Measurements from ENCODE around the gene PLXDC1. TPM values are rescaled to one million over a fixed set of nuclear protein-coding genes. Genes with fewer than 3 reads are reported as not detected.

PLXDC1 gene
- total RNA-seq, 1 donor from 2014 or later, result 12.2 TPM

DNA sequence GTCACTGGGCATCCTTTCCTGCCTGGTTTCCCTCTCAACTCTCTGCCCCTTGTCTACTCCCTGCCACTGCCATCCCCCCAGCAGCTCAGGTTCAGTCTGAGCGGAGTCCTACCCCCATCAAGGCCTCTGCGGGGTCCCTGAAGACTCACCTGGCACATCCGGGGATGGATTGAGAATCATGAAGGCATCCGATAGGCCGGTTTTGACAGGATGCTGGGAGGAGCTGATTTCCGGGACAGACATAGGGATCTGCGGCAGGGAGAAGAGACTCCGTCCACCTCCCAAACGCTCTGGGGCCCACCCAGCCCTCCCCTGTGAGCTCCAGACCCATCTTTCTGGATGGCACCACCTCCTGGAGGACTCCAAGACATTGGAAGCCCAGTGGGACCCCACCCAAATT, 45.7 kb downstream of the PLXDC1 start:
- Histone ChIP-seq H3K27ac (replicated peaks) (no peak overlapping the region), H3K36me3 (no peaks in the 10 kb centered on the region), H3K9me3 (replicated peaks) (no peaks in the 10 kb centered on the region), H3K27me3 (ENCODE audit: low read depth) (peaks cover 21% of the 10 kb centered on the region), H3K4me3 (no peak overlapping the region), H3K4me1 (peaks cover 17% of the 10 kb centered on the region)
- no peak for DNase-seq
- TF ChIP-seq, protein P1, sequence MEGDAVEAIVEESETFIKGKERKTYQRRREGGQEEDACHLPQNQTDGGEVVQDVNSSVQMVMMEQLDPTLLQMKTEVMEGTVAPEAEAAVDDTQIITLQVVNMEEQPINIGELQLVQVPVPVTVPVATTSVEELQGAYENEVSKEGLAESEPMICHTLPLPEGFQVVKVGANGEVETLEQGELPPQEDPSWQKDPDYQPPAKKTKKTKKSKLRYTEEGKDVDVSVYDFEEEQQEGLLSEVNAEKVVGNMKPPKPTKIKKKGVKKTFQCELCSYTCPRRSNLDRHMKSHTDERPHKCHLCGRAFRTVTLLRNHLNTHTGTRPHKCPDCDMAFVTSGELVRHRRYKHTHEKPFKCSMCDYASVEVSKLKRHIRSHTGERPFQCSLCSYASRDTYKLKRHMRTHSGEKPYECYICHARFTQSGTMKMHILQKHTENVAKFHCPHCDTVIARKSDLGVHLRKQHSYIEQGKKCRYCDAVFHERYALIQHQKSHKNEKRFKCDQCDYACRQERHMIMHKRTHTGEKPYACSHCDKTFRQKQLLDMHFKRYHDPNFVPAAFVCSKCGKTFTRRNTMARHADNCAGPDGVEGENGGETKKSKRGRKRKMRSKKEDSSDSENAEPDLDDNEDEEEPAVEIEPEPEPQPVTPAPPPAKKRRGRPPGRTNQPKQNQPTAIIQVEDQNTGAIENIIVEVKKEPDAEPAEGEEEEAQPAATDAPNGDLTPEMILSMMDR (IDR thresholded peaks at IDR 0.05; ENCODE audit: borderline replicate concordance), result no peak
- intact Hi-C loops (cut with micrococcal nuclease), result no loop called here

DNA sequence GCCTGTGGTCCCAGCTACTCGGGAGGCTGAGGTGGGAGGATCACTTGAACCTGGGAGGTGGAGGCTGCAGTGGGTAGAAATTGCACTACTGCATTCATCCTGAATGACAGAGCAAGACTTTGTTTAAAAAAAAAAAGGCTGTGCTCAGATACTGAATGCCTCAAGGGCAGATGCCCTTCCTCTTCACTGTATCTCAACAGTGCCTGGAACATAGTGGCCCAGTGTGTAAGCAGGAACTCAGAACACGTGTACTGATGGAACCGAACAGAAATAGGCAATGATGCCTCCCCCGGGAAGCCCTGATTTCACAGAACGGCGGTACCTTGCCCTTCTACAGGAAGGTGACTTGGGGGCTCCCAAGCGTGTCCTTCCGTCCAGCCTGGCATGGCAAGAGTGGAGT, 46.8 kb downstream of the PLXDC1 start:
- H3K4me1 ChIP-seq, result peaks cover 22% of the 10 kb centered on the region
- H3K27ac ChIP-seq (replicated peaks), result peak overlapping the region; percentile 36
- H3K4me3 ChIP-seq, result no peak overlapping the region
- H3K27me3 ChIP-seq (ENCODE audit: low read depth), result peaks cover 21% of the 10 kb centered on the region
- TF ChIP-seq, protein P1 (IDR thresholded peaks at IDR 0.05; ENCODE audit: borderline replicate concordance), result no peak
- H3K9me3 ChIP-seq (replicated peaks), result no peaks in the 10 kb centered on the region
- H3K36me3 ChIP-seq, result no peaks in the 10 kb centered on the region
- no peak for DNase-seq
- intact Hi-C loops (cut with micrococcal nuclease), result no loop called here

DNA sequence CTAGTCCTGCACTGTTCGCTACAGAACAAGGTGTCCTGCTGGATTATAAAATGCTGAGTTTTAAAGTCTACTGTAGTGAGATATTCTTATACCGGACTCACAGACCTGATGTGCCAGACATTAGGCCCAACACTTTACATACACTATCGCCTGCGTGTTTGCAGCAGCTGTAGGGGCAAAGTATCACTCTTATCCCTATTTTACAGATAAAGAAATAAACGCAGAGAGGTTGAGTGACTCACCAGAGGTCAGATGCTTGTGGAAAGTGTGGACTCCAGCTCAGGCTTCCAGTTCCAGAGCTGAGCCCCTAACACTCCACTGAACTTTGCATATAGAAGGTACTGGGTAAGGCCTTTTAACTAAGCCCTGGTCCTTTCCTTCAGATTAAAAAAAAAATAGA, 47.4 kb downstream of the PLXDC1 start:
- Histone ChIP-seq H3K36me3 (no peaks in the 10 kb centered on the region), H3K4me3 (no peak overlapping the region), H3K4me1 (peaks cover 28% of the 10 kb centered on the region), H3K27ac (replicated peaks) (peak overlapping the region; percentile 36), H3K27me3 (ENCODE audit: low read depth) (peaks cover 20% of the 10 kb centered on the region), H3K9me3 (replicated peaks) (no peaks in the 10 kb centered on the region)
- no peak for DNase-seq
- intact Hi-C loops (cut with micrococcal nuclease), result no loop called here
- TF ChIP-seq, protein P1 (IDR thresholded peaks at IDR 0.05; ENCODE audit: borderline replicate concordance), result no peak

DNA sequence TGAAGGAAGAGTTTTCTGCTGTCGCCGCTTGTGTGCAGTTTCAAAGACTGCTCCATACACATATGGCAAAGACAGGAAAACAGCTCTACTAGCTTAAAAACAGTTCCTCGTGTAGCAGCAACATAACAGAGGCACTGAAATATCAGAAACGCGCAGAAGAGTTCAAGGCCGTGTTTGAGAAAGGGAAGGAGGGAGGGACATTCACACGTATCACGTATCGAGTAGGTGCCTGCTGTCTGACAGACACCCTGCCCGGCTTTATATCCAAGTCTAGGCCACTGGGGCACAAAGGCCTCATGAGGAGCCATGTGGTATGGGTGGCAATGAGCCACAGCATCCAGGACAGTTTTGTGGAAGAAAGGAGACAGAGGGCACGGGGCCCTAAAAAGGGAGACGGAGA, 50.3 kb downstream of the PLXDC1 start:
- TF ChIP-seq, protein P1 (IDR thresholded peaks at IDR 0.05; ENCODE audit: borderline replicate concordance), result no peak
- Histone ChIP-seq H3K27ac (replicated peaks) (peak overlapping the region; percentile 82), H3K36me3 (no peaks in the 10 kb centered on the region), H3K4me1 (peaks cover 55% of the 10 kb centered on the region), H3K4me3 (no peak overlapping the region), H3K9me3 (replicated peaks) (no peaks in the 10 kb centered on the region), H3K27me3 (ENCODE audit: low read depth) (peaks cover 20% of the 10 kb centered on the region)
- intact Hi-C loops (cut with micrococcal nuclease), result no loop called here
- no peak for DNase-seq

- Histone ChIP-seq H3K36me3 (no peaks in the 10 kb centered on the region), H3K4me1 (peaks cover 61% of the 10 kb centered on the region), H3K9me3 (replicated peaks) (no peaks in the 10 kb centered on the region), H3K4me3 (no peak overlapping the region), H3K27me3 (ENCODE audit: low read depth) (peaks cover 25% of the 10 kb centered on the region), H3K27ac (replicated peaks) (peak overlapping the region; percentile 82)
- intact Hi-C loops (cut with micrococcal nuclease), result no loop called here
- TF ChIP-seq, protein P1 (IDR thresholded peaks at IDR 0.05; ENCODE audit: borderline replicate concordance), result no peak
- no peak for DNase-seq
These were observed 50.9 kb downstream of the PLXDC1 start for GRCh38 chr17:39100530-39100929.

Data from left ventricle myocardium inferior (tissue), 1 donor.